Right renal pelvis (tissue), 4 donors: ENCODE data around the gene PLK1. TPM values are rescaled to one million over a fixed set of nuclear protein-coding genes. Genes with fewer than 3 reads are reported as not detected.

Experiments used
- polyA plus RNA-seq, 4 donors: library from polyadenylated mRNA; unstranded; fragments of 120-200 nt; gene quantifications; one replicate each; pipeline ENCODE4 v1.2.1, GENCODE V29; 2013; ENCODE audit not compliant: insufficient read length in 4 of 4

The PLK1 gene
- polyA plus RNA-seq, 4 donors = 22.2 to 25.6 (median 25.2) TPM

Other genes with a start within 250 kb of the PLK1 start
- gene COG7, start 225.7 kb upstream of the PLK1 start, polyA plus RNA-seq = 10 to 100 TPM; 23.4 to 28.9 (median 24.3) TPM
- 100 to 1,000 TPM; 127 to 150 (median 141) TPM for gene GGA2, start 168.4 kb upstream of the PLK1 start, polyA plus RNA-seq
- gene EARS2, start 121.5 kb upstream of the PLK1 start, polyA plus RNA-seq = 10 to 100 TPM; 27.0 to 32.2 (median 31.1) TPM
- 10 to 100 TPM; 75.6 to 78.4 (median 76.6) TPM for gene UBFD1, start 121.2 kb upstream of the PLK1 start, polyA plus RNA-seq
- 100 to 1,000 TPM in 3 of 4 donors, 10 to 100 TPM in 1; 98.1 to 106 (median 103) TPM for gene NDUFAB1, start 82.6 kb upstream of the PLK1 start, polyA plus RNA-seq
- gene PALB2, start 37.6 kb upstream of the PLK1 start, polyA plus RNA-seq = 10 to 100 TPM; 18.8 to 21.4 (median 20.0) TPM
- 10 to 100 TPM; 68.4 to 76.4 (median 73.4) TPM for gene DCTN5, start 37.4 kb upstream of the PLK1 start, polyA plus RNA-seq
- gene ERN2, start 34.3 kb downstream of the PLK1 start, polyA plus RNA-seq = under 1 TPM; 0.36 to 0.83 (median 0.48) TPM
- gene CHP2, start 76.1 kb downstream of the PLK1 start, polyA plus RNA-seq = 1 to 10 TPM in 3 of 4 donors, under 1 TPM in 1; 0.91 to 2.0 (median 1.3) TPM
- gene PRKCB, start 157.1 kb downstream of the PLK1 start, polyA plus RNA-seq = 1 to 10 TPM; 3.6 to 4.3 (median 4.0) TPM